Fibroblast of villous mesenchyme (primary cell): ENCODE measurements around the gene SLC7A5. TPM values are rescaled to one million over a fixed set of nuclear protein-coding genes. Genes with fewer than 3 reads are reported as not detected.
"Not testable (repeated sequence)": the region's sequence is repeated elsewhere in the genome, so short reads cannot be mapped to it uniquely, and the experiment has no call there.

ENCODE experiments used
- DNase-seq: peaks from one replicate; pipeline ENCODE4 v3.0.0-alpha.2; 2010; ENCODE audit warnings: low read depth
- H3K4me3 ChIP-seq: 2 replicates; pipeline ENCODE4 v1.5.1; 2011; ENCODE audit warnings: low read depth, mild to moderate bottlenecking, low read length
- CTCF ChIP-seq: IDR thresholded peaks from 2 replicates; pipeline ENCODE4 v1.5.1; 2012; ENCODE audit warnings: low read depth, mild to moderate bottlenecking, low read length; ENCODE audit not compliant: insufficient read depth
- total RNA-seq: library from RNA; depleted of rRNA; stranded (reverse); fragments of >200 nt; gene quantifications from 2 replicates; pipeline ENCODE4 v1.2.3, GENCODE V29; 2012

Gene SLC7A5
- total RNA-seq, 1 donor = 27.6 TPM

- TF ChIP-seq CTCF = no peak
- H3K4me3 ChIP-seq = no peak overlapping the region
- DNase-seq = no peak
These were observed 13.2 kb upstream of the SLC7A5 start for GRCh38 chr16:87882436-87883019.

GRCh38 chr16:87881324-87882200 lies 12.3 kb upstream of the SLC7A5 start:
- no peak overlapping the region for H3K4me3 ChIP-seq
- no peak for DNase-seq
- TF ChIP-seq CTCF = no peak

- TF ChIP-seq CTCF = no peak
- DNase-seq = no peak
- H3K4me3 ChIP-seq = no peak overlapping the region
These were observed 10.9 kb upstream of the SLC7A5 start for GRCh38 chr16:87880117-87880696.

DNA sequence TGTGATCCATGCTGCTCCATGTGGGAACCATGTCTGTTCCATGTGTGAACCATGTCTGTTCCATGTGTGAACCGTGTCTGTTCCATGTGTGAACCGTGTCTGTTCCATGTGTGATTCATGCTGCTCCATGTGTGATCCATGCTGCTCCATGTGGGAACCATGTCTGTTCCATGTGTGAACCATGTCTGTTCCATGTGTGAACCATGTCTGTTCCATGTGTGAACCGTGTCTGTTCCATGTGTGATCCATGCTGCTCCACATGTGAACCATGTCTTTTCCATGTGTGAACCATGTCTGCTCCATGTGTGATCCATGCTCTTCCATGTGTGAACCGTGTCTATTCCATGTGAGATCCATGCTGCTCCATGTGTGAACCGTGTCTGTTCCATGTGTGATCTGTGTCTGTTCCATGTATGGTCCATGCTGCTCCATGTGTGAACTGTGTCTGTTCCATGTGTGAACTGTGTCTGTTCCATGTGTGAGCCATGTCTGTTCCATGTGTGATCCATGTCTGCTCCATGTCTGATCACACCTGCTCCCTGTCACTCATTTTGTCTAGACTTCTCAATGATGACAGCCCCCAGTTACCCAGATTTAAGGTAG lies 10.2 kb upstream of the SLC7A5 start:
- DNase-seq, H3K4me3 ChIP-seq: not testable (repeated sequence)

- TF ChIP-seq CTCF = no peak
- no peak for DNase-seq
- H3K4me3 ChIP-seq = no peak overlapping the region
These were observed 9.4 kb upstream of the SLC7A5 start for GRCh38 chr16:87878704-87879103.

DNA sequence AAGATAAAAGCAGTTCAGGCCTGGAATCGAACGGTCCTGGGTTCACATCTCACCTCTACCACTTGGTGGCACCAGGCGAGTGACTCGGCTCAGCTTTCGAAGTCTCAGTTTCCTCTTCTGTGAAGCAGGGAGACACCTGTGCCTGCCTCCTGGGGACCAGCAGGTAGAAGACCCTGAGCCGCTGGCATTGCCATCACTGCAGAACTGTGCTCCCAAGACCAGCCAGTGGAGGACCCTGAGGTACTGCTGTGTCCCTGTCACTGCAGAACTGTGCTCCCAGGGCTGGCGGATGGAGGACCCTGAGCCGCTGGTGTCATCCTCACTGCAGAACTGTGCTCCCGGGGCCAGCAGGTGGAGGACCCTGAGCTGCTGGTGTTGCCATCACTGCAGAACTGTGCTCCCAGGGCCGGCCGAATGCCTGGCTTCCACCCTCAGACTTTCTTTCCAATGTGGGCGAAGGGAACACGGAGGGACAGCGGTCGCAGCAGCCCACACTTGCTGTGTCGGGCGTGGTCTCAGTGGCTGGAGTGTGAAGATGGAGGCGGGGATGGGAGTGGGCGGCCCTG lies 8.7 kb upstream of the SLC7A5 start:
- no peak for DNase-seq

More for the DNA sequence above, 8.7 kb upstream of the SLC7A5 start:
- no peak overlapping the region for H3K4me3 ChIP-seq
- TF ChIP-seq CTCF = no peak
